Measurements from ENCODE around the gene LBP. TPM values are rescaled to one million over a fixed set of nuclear protein-coding genes. Genes with fewer than 3 reads are reported as not detected.

The LBP gene
- not detected in 2 replicates for total RNA-seq

GRCh38 chr20:38346247-38346651 is at the start of gene LBP:
Gene LBP, plus strand, starts transcription at chr20:38346482. Its CDS starts 35 bp downstream, at chr20:38346517.

DNA sequence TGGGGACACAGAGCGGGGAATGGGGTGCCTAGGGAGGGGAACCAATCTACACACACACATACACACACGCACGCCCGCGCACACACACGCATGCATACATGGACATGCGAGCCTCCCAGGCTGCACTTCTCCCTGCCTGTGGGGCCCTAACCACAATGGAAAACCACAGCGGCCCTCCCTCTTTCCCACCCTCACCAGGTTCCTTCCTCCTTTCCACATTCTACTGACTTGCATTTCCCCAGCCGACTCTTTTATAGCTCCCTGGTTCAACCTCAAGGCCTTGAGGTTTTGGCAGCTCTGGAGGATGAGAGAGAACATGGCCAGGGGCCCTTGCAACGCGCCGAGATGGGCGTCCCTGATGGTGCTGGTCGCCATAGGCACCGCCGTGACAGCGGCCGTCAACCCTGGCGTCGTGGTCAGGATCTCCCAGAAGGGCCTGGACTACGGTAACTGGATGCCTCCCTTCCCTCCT is 42.3 kb upstream of the LBP start, which contains the start of gene BPI:
TSS of gene BPI (plus strand) at position 249 of the 472 bp plus-strand sequence. CDS start at position 317, 68 bp downstream.

Other genes starting within 250 kb of the LBP start
- 221 and 411 TPM in 2 replicates for gene TGM2, start 181.2 kb upstream of the LBP start, total RNA-seq
- gene KIAA1755, start 85.7 kb upstream of the LBP start, total RNA-seq, result 0.66 and 2.7 TPM in 2 replicates
- 0.12 TPM in 1 of 2 replicates, not detected in the other for gene BPI, start 42.3 kb upstream of the LBP start, total RNA-seq
- gene SNHG17, start 88.8 kb downstream of the LBP start, total RNA-seq, result 7.6 and 11.5 TPM in 2 replicates
- 28.3 and 32.7 TPM in 2 replicates for gene RALGAPB, start 126.4 kb downstream of the LBP start, total RNA-seq
- not detected in 2 replicates for gene ADIG, start 234.7 kb downstream of the LBP start, total RNA-seq